GM12878 (cell line): Measurements from ENCODE around the gene PPBP. TPM values are rescaled to one million over a fixed set of nuclear protein-coding genes. Genes with fewer than 3 reads are reported as not detected.

Experiments
- ATAC-seq: fragments of 200-7000 bp; cut with Tn5 transposase; 3 replicates; pipeline ENCODE4 v1.9.1; 2020; ENCODE audit warnings: mild to moderate bottlenecking, moderate library complexity
- BruUV-seq: library from RNA; stranded (reverse); fragments of 400-500 nt; replicated peaks from 2 replicates; lab custom pipeline; 2021; lab: Mats Ljungman, UMichigan
- CTCF ChIA-PET: fragments of 300-600 bp; sonication (Branson Sonifier 250); formaldehyde crosslinking; extraction: SDS; loops from one replicate; lab custom pipeline; 2021; ENCODE audit warnings: inconsistent platforms; lab: Yijun Ruan, JAX
- POLR2A ChIA-PET: fragments of 350-600 bp; formaldehyde crosslinking; extraction: SDS; loops from one replicate; lab custom pipeline; 2021; ENCODE audit warnings: inconsistent platforms; lab: Charles Lee
- RAD21 ChIA-PET: fragments of 300-600 bp; sonication (Branson Sonifier 250); formaldehyde crosslinking; loops from one replicate; lab custom pipeline; 2023; ENCODE audit warnings: antibody characterized with exemption; ENCODE audit not compliant: unreplicated experiment; lab: Charles Lee
- SMC1A ChIA-PET: fragments of 300-600 bp; sonication (Branson Sonifier 250); formaldehyde crosslinking; loops from one replicate; lab custom pipeline; 2023; ENCODE audit not compliant: unreplicated experiment, uncharacterized antibody; lab: Charles Lee
- DNase-seq: peaks from one replicate; pipeline ENCODE4 v3.0.0-alpha.2; 2011; ENCODE audit warnings: low read depth, low spot score
- FAIRE-seq: peaks from 3 replicates; lab custom pipeline; 2011; peaks lifted over from hg19 to GRCh38; lab: Jason Lieb, UNC
- H2AFZ ChIP-seq: 2 replicates; pipeline ENCODE4 v1.6.0; 2011; ENCODE audit warnings: low read depth, low read length, control low read depth; ENCODE audit not compliant: control insufficient read depth
- H3K27ac ChIP-seq: 2 replicates; pipeline ENCODE4 v1.5.1; 2011; ENCODE audit warnings: control low read depth; ENCODE audit not compliant: control insufficient read depth, insufficient read depth
- H3K27me3 ChIP-seq, 2 experiments: replicated peaks in 1 of 2; 2 replicates each; pipeline versions ENCODE4 v1.6.0 to v1.6.1; 2011; ENCODE audit warnings: low read length in 1 of 2; ENCODE audit not compliant: control insufficient read depth in 2 of 2, insufficient read depth in 2 of 2
- H3K36me3 ChIP-seq, 2 experiments: 2 replicates each; pipeline ENCODE4 v1.5.1; 2011; ENCODE audit warnings: low read length in 1 of 2; ENCODE audit not compliant: control insufficient read depth in 2 of 2, insufficient read depth in 2 of 2
- H3K4me1 ChIP-seq: 2 replicates; pipeline ENCODE4 v1.6.1; 2011; ENCODE audit warnings: mild to moderate bottlenecking, low read length, moderate library complexity, mixed read lengths; ENCODE audit not compliant: control insufficient read depth, insufficient read depth
- H3K4me2 ChIP-seq: 2 replicates; pipeline ENCODE4 v1.6.0; 2011; ENCODE audit warnings: control low read depth; ENCODE audit not compliant: control insufficient read depth, insufficient read depth
- H3K4me3 ChIP-seq: fragments of 200-600 bp; sonication (generic); 2 replicates; pipeline ENCODE4 v1.5.1; 2016
- H3K79me2 ChIP-seq: 2 replicates; pipeline ENCODE4 v1.6.0; 2011; ENCODE audit warnings: low read length; ENCODE audit not compliant: control insufficient read depth, insufficient read depth
- H3K9ac ChIP-seq: 2 replicates; pipeline ENCODE4 v1.8.0; 2011; ENCODE audit warnings: low read length, control low read depth, mixed read lengths; ENCODE audit not compliant: control insufficient read depth, insufficient read depth
- H3K9me3 ChIP-seq: replicated peaks from 3 replicates; pipeline ENCODE4 v1.5.1; 2011; ENCODE audit warnings: mild to moderate bottlenecking, low read length; ENCODE audit not compliant: control insufficient read depth, insufficient read depth
- H4K20me1 ChIP-seq: 2 replicates; pipeline ENCODE4 v1.6.0; 2011; ENCODE audit not compliant: control insufficient read depth, insufficient read depth
- CHD2 ChIP-seq: IDR thresholded peaks from 2 replicates; pipeline ENCODE4 v1.6.1; 2011; ENCODE audit warnings: low read depth, low read length, improper control_type of control experiment, borderline replicate concordance
- FOS ChIP-seq: IDR thresholded peaks from 3 replicates; pipeline ENCODE4 v1.6.1; 2011; ENCODE audit warnings: borderline replicate concordance; ENCODE audit not compliant: insufficient read length; ENCODE audit errors: extremely low read depth
- MTA2 ChIP-seq: fragments of 450-650 bp; IDR thresholded peaks from 2 replicates; pipeline ENCODE4 v1.6.1; 2016; ENCODE audit warnings: low read depth, mild to moderate bottlenecking, moderate library complexity
- POU2F2 ChIP-seq: IDR thresholded peaks from 3 replicates; pipeline ENCODE4 v1.6.1; 2011; ENCODE audit warnings: low read depth, mild to moderate bottlenecking, low read length, borderline replicate concordance
- SMAD1 ChIP-seq: fragments of 450-650 bp; IDR thresholded peaks from 2 replicates; pipeline ENCODE4 v1.6.1; 2018; ENCODE audit warnings: mild to moderate bottlenecking, low read depth; ENCODE audit not compliant: partially characterized antibody
- TCF12 ChIP-seq: IDR thresholded peaks from 2 replicates; pipeline ENCODE4 v1.6.1; 2011; ENCODE audit warnings: low read depth, mild to moderate bottlenecking, low read length
- YY1 ChIP-seq: IDR thresholded peaks from 2 replicates; pipeline ENCODE4 v1.6.1; 2011; ENCODE audit warnings: low read depth, mild to moderate bottlenecking, low read length
- ZBED1 ChIP-seq: IDR thresholded peaks from 2 replicates; pipeline ENCODE4 v1.6.1; 2016; ENCODE audit warnings: borderline replicate concordance
- WGBS: methylation state at CpG from one replicate; pipeline ENCODE4 v1.1.6; 2016; ENCODE audit warnings: low lambda C conversion rate; ENCODE audit not compliant: insufficient replicate concordance, insufficient coverage; ENCODE audit errors: missing lambda C conversion rate; 5-methylcytosine and 5-hydroxymethylcytosine counted together
- in situ Hi-C: fragments of 300-500 bp; cut with MboI; formaldehyde crosslinking; loops from 9 replicates; pipeline ENCODE4 v1.14.3; 2018; ENCODE audit warnings: mixed read lengths
- intact Hi-C: fragments of 100-400 bp; cut with micrococcal nuclease; formaldehyde crosslinking; loops from one replicate; pipeline ENCODE4 v1.14.2; 2022; ENCODE audit not compliant: unreplicated experiment
- polyA plus RNA-seq, 11 experiments: library from polyadenylated mRNA; depleted of rRNA in 4 of 11; unstranded in 6 of 11; stranded (reverse) in 5 of 11; fragments of >200 nt; fragmentation: Nextera tagmentation in 4 of 11; fragmentation: Illumina TruSeq in 1 of 11; extraction: Ambion mirVana in 4 of 11; extraction: Trizol in 1 of 11; gene quantifications; 1 replicate in 1 of 11; 2 replicates in 10 of 11; pipeline versions ENCODE4 v1.2.1 to v1.2.3, GENCODE V29; 2011 to 2016; ENCODE audit warnings: inconsistent platforms in 2 of 11, missing spikeins in 2 of 11, low read depth in 1 of 11
- total RNA-seq, 4 experiments: library from RNA; depleted of rRNA in 3 of 4; stranded (reverse); fragments of >200 nt in 3 of 4; fragmentation: Illumina TruSeq in 1 of 4; extraction: Trizol in 1 of 4; gene quantifications; 2 replicates each; pipeline versions ENCODE4 v1.2.1 to v1.2.3, GENCODE V29; 2013 to 2021
- TF ChIP-seq, protein P1 (sequence below): IDR thresholded peaks from 2 replicates; pipeline ENCODE4 v1.6.1; 2012; ENCODE audit warnings: mild to moderate bottlenecking, low read depth, low read length
- TF ChIP-seq, protein P2 (sequence below): fragments of 450-650 bp; IDR thresholded peaks from 2 replicates; pipeline ENCODE4 v1.6.1; 2017; ENCODE audit warnings: low read depth, mild to moderate bottlenecking, moderate library complexity

Gene PPBP
- total and polyA plus RNA-seq, 10 of the 15 experiments (the other 5 are each of a cell fraction or from before 2014, with no cell fraction given), result not detected

DNA sequence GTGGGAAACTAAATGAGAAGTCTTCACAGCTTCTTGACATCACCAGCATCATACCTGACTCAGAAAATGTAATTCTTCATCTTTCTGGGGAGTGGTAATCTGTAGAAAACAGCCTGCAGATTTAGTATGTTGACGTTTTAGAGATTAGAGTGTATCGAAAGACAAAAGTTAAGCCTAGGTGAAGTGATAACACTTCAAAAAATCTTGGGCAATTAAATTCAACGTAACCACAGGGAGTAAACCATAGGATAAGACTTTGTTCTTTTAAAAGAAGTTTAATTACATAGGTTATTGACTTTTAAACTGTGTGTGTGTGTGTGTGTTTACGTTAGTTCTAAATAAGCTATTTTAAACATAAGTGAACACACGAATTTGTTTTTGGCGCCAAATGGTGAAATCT is 12.3 kb upstream of the PPBP start:
- BruUV-seq, result no TSS peak
- Histone ChIP-seq H2AFZ (no peak overlapping the region), H3K36me3 (no peaks in the 10 kb centered on the region), H3K27ac (no peak overlapping the region), H3K4me1 (no peaks in the 10 kb centered on the region)
- TF ChIP-seq ZBED1 (no peak), CHD2 (no peak), FOS (no peak), YY1 (no peak), TCF12 (no peak), POU2F2 (no peak), MTA2 (no peak), SMAD1 (no peak)
- TF ChIP-seq, protein P1, sequence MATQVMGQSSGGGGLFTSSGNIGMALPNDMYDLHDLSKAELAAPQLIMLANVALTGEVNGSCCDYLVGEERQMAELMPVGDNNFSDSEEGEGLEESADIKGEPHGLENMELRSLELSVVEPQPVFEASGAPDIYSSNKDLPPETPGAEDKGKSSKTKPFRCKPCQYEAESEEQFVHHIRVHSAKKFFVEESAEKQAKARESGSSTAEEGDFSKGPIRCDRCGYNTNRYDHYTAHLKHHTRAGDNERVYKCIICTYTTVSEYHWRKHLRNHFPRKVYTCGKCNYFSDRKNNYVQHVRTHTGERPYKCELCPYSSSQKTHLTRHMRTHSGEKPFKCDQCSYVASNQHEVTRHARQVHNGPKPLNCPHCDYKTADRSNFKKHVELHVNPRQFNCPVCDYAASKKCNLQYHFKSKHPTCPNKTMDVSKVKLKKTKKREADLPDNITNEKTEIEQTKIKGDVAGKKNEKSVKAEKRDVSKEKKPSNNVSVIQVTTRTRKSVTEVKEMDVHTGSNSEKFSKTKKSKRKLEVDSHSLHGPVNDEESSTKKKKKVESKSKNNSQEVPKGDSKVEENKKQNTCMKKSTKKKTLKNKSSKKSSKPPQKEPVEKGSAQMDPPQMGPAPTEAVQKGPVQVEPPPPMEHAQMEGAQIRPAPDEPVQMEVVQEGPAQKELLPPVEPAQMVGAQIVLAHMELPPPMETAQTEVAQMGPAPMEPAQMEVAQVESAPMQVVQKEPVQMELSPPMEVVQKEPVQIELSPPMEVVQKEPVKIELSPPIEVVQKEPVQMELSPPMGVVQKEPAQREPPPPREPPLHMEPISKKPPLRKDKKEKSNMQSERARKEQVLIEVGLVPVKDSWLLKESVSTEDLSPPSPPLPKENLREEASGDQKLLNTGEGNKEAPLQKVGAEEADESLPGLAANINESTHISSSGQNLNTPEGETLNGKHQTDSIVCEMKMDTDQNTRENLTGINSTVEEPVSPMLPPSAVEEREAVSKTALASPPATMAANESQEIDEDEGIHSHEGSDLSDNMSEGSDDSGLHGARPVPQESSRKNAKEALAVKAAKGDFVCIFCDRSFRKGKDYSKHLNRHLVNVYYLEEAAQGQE, result no peak
- TF ChIP-seq, protein P2, sequence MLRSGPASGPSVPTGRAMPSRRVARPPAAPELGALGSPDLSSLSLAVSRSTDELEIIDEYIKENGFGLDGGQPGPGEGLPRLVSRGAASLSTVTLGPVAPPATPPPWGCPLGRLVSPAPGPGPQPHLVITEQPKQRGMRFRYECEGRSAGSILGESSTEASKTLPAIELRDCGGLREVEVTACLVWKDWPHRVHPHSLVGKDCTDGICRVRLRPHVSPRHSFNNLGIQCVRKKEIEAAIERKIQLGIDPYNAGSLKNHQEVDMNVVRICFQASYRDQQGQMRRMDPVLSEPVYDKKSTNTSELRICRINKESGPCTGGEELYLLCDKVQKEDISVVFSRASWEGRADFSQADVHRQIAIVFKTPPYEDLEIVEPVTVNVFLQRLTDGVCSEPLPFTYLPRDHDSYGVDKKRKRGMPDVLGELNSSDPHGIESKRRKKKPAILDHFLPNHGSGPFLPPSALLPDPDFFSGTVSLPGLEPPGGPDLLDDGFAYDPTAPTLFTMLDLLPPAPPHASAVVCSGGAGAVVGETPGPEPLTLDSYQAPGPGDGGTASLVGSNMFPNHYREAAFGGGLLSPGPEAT, result no peak
- TF ChIP-seq, all 136 proteins: peak for 0
- ChIA-PET POLR2A (no interaction called here), CTCF (no interaction called here), RAD21 (no interaction called here), SMC1A (no interaction called here)
- Histone ChIP-seq H3K27me3 (peaks cover 2 to 3% of the 10 kb centered on the region in 2 experiments; a peak in 3 of 4 replicates), H3K9ac (no peak overlapping the region), H3K9me3 (no peaks in the 10 kb centered on the region), H3K79me2 (no peaks in the 10 kb centered on the region), H3K4me2 (no peak overlapping the region), H4K20me1 (no peaks in the 10 kb centered on the region), H3K4me3 (no peak overlapping the region)
- ATAC-seq (no peak), FAIRE-seq (no peak), DNase-seq (no peak)
- intact Hi-C loops, result no loop called here
- WGBS, result 17% methylated on average over 6 of the region's 6 CpGs
- in situ Hi-C loops, result no loop called here
